ENCODE data around the gene SLC66A2. TPM values are rescaled to one million over a fixed set of nuclear protein-coding genes. Genes with fewer than 3 reads are reported as not detected.
"Not testable (repeated sequence)": the region's sequence is repeated elsewhere in the genome, so short reads cannot be mapped to it uniquely, and the experiment has no call there.

SLC66A2 gene
- polyA plus RNA-seq, 4 donors: 21.1 to 34.6 (median 30.0) TPM

- DNase-seq (ENCODE audit: low read depth in 4 of 4, low spot score in 2 of 4): no peak
These were observed 81.0 kb downstream of the SLC66A2 start for GRCh38 chr18:79870301-79871025.

GRCh38 chr18:79869591-79870300, 81.7 kb downstream of the SLC66A2 start:
- no peak for DNase-seq (ENCODE audit: low read depth in 4 of 4, low spot score in 2 of 4)

- DNase-seq (ENCODE audit: low read depth in 4 of 4, low spot score in 2 of 4): no peak
These were observed 82.5 kb downstream of the SLC66A2 start for GRCh38 chr18:79868811-79869541.

DNA sequence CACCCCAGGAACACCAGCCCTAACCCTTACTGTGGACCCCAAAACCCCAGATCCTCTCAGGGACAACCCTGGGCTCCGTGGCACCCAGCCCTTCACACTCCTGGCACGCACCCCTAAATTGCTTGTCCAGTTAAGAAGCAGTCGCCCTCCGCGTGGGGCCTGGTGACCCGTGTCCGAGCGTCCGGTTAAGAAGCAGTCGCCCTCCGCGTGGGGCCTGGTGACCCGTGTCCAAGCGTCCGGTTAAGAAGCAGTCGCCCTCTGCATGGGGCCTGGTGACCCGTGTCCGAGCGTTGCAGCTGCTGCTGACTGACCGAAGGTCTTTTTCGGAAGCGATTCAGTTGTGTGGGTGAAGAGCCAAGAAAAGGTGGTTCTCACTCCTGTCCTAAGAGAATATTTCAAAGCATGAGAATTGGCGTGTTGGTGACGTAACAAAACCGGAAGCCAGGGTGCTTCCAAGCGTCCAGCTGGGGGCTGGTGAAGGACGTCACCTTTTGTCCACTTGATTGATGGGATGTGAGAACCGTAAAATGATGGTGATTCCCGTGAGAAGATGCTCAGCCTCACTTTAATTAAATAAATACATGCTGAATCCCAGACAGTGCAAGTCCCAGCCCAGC, 83.2 kb downstream of the SLC66A2 start:
- no peak for DNase-seq (ENCODE audit: low read depth in 4 of 4, low spot score in 2 of 4)

GRCh38 chr18:79867666-79868065, 83.8 kb downstream of the SLC66A2 start:
- no peak for DNase-seq (ENCODE audit: low read depth in 4 of 4, low spot score in 2 of 4)

GRCh38 chr18:79866889-79867574, 84.4 kb downstream of the SLC66A2 start:
- DNase-seq (ENCODE audit: low read depth in 4 of 4, low spot score in 2 of 4): no peak

DNA sequence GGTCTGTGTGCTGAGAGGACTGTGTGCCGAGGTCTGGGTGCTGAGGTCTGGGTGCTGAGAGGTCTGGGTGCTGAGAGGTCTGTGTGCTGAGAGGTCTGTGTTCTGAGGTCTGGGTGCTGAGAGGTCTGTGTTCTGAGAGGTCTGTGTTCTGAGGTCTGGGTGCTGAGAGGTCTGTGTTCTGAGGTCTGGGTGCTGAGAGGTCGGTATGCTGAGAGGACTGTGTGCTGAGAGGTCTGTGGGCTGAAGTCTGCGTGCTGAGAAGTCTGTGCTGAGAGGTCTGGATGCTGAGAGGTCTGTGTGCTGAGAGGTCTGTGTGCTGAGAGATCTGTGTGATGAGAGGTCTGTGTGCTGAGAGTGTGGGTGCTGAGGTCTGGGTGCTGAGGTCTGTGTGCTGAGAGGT, 85.5 kb downstream of the SLC66A2 start:
- DNase-seq (ENCODE audit: low read depth in 4 of 4, low spot score in 2 of 4): not testable (repeated sequence)

DNA sequence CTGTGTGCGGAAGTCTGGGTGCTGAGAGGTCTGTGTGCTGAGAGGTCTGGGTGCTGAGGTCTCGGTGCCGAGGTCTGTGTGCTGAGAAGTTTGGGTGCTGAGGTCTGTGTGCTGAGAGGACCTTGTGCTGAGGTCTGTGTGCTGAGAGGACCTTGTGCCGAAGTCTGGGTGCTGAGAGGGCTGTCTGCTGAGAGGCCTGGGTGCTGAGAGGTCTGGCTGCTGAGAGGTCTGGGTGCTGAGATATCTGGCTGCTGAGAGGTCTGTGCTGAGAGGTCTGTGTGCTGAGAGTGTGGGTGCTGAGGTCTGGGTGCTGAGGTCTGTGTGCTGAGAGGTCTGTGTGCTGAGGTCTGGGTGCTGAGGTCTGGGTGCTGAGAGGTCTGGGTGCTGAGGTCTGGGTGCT, 86.5 kb downstream of the SLC66A2 start:
- not testable (repeated sequence) for DNase-seq (ENCODE audit: low read depth in 4 of 4, low spot score in 2 of 4)

DNA sequence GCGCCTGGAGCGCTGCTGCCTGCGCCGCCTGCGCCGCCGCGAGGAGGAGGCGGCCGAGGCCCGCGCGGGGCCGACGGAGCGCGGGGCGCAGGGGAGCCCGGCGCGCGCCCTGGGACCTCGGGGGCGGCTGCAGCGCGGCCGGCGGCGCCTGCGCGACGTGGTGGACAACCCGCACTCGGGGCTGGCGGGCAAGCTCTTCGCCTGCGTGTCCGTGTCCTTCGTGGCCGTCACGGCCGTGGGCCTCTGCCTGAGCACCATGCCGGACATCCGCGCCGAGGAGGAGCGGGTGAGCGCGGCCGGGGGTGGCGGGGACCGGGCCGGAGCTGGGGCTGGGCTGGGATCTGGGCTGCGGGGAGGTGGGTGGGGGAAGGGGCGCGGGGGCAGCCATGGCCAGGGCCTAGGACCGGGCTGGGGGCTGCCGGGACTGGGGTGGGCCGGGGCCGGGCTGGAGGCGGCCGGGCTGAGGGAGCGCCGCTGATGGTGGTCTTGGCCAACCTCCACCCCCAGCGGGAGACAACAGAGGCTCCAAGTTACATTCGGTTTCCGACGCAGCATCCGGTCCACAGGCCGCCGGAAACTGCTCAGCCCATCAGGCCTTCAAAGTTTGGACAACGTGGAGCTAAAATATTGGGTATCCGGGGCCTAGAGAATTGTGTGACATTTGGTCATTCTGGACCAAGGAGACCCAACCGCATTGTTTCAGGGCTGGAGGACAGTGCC, 87.3 kb downstream of the SLC66A2 start:
- no peak for DNase-seq (ENCODE audit: low read depth in 4 of 4, low spot score in 2 of 4)

DNA sequence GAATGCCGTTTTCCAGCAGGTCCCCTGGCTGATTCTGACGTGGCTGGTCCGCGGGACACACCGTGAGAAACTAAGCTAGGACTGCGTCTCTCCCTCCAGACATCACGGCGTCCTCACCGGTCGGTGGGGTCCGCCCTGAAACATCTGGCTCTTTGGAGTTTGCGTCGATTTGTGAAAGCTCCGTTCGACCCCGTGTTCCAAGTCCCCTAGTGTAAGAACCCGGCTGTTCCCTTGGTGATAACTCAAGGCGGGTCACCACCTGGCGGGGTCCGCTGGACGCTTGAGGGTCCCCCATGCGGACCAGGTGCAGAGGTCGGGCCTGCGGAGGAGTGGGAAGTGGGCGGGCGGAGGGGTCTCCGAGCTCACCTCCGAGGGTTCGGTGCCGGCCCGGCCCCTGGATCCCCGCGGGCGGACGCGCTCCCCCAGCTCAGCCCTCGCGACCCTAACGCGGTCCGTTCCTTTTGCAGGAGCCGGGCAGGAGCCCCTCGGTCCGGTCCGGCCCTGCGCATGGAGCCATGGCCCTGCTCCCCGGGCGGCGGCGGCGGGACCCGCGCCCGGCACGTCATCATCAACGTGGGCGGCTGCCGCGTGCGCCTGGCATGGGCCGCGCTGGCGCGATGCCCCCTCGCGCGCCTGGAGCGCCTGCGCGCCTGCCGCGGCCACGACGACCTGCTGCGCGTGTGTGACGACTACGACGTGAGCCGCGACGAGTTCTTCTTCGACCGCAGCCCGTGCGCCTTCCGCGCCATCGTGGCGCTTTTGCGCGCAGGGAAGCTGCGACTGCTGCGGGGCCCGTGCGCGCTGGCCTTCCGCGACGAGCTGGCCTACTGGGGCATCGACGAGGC, 88.1 kb downstream of the SLC66A2 start:
- no peak for DNase-seq (ENCODE audit: low read depth in 4 of 4, low spot score in 2 of 4)

DNA sequence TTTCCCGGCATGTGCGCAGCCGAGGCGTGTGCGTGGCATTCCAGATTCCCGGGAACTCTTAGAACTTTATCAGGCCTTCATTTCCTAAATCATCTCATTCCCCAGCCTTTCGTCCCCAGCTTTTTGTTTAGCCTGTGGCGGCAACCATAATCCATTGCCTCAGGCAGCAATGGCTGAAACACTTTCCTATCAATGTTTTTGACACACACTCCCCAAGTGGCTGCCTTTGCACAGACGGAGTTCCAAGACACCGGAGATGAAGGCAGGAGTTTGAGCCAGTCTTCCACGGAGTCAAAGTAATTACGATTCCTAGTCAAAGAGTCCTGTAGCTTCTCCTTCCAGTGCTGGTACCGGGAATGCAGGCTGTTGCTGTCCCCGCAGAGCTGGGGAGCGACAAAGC, 88.9 kb downstream of the SLC66A2 start:
- no peak for DNase-seq (ENCODE audit: low read depth in 4 of 4, low spot score in 2 of 4)

DNA sequence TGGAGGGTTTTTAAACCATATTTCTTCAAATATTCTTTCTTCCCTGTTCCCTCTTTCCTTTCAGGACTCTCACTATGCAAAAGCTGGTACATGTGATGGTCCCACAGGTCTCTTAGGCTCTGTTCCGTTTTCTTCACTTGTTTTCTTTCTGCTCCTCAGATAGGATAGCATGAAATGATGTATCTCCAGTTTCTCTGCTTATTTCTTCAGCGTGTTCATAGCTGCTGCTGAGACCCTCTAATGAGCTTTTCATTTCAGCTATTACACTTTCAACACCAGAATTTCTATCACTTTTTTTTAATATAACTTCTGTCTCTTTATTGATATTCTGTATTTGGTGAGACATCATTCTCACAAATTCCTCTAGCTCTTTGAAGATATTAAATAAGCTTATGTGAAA, 89.8 kb downstream of the SLC66A2 start:
- DNase-seq (ENCODE audit: low read depth in 4 of 4, low spot score in 2 of 4): no peak

GRCh38 chr18:79859314-79859713, 92.1 kb downstream of the SLC66A2 start:
- DNase-seq (ENCODE audit: low read depth in 4 of 4, low spot score in 2 of 4): no peak

- no peak for DNase-seq (ENCODE audit: low read depth in 4 of 4, low spot score in 2 of 4)
These were observed 94.3 kb downstream of the SLC66A2 start for GRCh38 chr18:79857082-79857671.

DNA sequence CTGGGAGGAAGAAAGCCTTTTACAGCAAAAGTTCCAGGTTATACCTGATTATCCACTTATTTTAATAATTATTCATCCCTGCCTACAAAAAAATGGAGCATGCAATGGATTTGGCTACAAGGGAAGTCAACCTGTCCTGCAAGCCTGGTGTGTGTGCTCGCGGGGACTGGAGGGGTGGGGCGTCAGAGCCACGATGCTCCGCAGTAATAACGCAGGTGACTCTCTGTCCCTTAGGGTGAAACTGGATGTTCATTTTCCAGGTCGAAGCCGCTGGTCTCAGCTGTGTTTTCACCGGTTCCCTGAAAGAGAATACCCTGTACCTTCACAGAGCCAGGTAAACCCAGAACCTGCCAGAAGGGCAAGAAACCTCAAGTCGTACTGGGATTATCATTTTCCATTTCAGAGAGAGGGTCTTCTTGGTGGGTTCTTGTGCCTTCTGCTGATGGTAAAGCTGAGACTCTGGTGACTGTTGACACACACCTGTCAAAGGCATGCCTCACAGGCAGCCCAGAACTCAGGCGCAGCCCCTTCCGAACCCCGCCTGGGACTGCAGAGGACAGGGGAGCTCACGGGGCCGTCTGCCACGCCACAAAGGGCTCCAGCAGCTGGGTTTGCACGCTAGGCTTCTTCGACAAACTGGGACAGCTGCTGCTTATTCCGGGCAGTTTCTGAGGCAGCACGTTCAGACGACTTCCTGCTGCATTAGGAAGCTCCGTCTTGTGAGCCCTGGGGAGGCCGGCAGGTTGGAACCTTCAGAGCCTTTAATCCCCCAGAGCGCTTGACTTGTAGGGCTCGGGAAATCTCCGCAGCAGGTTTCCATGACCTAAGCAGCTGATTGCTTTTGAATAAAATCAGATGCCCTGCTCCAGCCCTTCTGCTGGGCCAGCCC, 95.1 kb downstream of the SLC66A2 start:
- DNase-seq (ENCODE audit: low read depth in 4 of 4, low spot score in 2 of 4): no peak

DNA sequence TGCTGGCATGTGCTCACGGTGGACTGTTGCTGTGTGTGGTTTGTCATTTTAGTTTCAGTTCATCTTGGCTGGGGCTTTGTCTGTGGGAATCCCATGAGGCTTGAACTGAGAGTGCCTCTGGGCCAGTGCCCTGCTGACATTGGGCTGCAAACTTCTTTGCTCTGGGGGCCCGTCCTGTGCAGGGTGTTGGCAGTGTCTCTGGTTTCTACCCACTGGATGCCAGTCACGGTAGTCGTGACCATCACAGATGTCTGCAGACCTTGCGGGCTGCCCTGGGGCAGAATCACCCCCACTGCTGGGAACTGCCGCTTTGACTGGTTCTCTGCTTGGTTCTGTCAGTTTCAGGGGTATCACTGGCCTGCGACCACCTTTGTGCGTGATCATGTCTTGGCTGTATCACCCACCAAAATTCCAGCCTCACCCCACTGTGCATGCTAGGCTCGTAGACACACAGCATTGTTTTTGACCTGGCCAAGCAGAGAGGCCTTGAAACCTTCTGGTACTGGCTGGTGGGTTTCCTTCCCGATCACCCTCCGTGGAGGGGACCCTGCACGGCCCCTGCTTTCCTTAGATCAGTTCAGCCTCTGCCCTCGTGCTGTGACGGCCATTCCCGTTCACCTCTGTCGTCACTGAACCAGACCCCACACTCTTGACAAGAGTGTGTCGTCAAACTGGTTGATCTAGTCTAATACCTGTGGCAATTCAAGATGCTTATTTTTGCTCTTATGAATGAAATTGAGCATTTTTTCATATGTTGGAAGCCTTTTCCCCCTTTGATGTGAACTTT, 96.1 kb downstream of the SLC66A2 start:
- no peak for DNase-seq (ENCODE audit: low read depth in 4 of 4, low spot score in 2 of 4)

DNA sequence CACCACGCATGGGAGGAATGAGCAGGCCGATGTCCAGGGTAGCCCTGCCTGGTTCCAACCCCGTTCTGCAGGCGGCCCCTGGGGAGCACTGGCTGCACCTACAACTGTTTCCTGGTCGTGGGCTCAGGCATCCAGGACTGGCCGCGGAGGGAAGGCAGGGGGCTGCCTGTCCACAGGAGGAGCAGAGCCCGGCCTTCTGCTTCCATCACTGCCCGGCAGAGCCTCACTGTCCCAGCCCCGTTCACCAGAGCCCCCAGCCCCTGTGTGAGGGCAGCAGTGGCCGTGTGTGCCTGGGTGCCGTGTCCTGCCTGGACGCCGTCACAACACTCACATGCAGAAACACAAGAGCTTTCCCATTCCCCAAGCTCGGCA, 97.5 kb downstream of the SLC66A2 start:
- no peak for DNase-seq (ENCODE audit: low read depth in 4 of 4, low spot score in 2 of 4)
